Heart right ventricle (tissue), 16 donors: ENCODE measurements around the gene ERI3. TPM values are rescaled to one million over a fixed set of nuclear protein-coding genes. Genes with fewer than 3 reads are reported as not detected.

Experiments used
- ATAC-seq, 8 donors: fragments of 200-7000 bp; cut with Tn5 transposase; one replicate each; pipeline ENCODE4 v1.9.1; 2020; ENCODE audit warnings: mild to moderate bottlenecking in 8 of 8, moderate library complexity in 8 of 8, moderate number of reproducible peaks in 1 of 8
- DNase-seq, 2 donors: peaks; one replicate each; pipeline ENCODE4 v3.0.0-alpha.2; 2020
- H3K27ac ChIP-seq, 10 donors: fragments of 200-600 bp; sonication (generic) in 2 of 10; one replicate each; pipeline versions ENCODE4 v1.5.0 to v1.8.0; 2020 to 2022; ENCODE audit warnings: mild to moderate bottlenecking in 3 of 10
- H3K27me3 ChIP-seq, 7 donors: fragments of 200-600 bp; one replicate each; pipeline ENCODE4 v1.8.0; 2021 to 2022; ENCODE audit warnings: mild to moderate bottlenecking in 2 of 7
- H3K36me3 ChIP-seq, 9 donors: fragments of 200-600 bp; sonication (generic) in 1 of 9; one replicate each; pipeline versions ENCODE4 v1.5.0 to v1.8.0; 2020 to 2022; ENCODE audit warnings: mild to moderate bottlenecking in 2 of 9
- H3K4me1 ChIP-seq, 9 donors: fragments of 200-600 bp; sonication (generic) in 1 of 9; one replicate each; pipeline versions ENCODE4 v1.5.0 to v1.8.0; 2020 to 2022; ENCODE audit warnings: mild to moderate bottlenecking in 4 of 9
- H3K4me3 ChIP-seq, 10 donors: fragments of 200-600 bp; sonication (generic) in 2 of 10; one replicate each; pipeline versions ENCODE4 v1.5.0 to v1.8.0; 2020 to 2022; ENCODE audit warnings: mild to moderate bottlenecking in 7 of 10, moderate library complexity in 2 of 10
- H3K9me3 ChIP-seq, 11 donors: fragments of 200-600 bp in 10 of 11; sonication (generic) in 2 of 11; one replicate each; pipeline versions ENCODE4 v1.5.0 to v1.8.0; 2013 to 2022; ENCODE audit warnings: mild to moderate bottlenecking in 2 of 11, control low read depth in 1 of 11, moderate library complexity in 1 of 11
- WGBS, 2 donors: extraction: QIAGEN DNeasy Blood & Tissue Kit; methylation state at CpG; one replicate each; pipeline ENCODE4 v1.1.7; 2013; ENCODE audit warnings: inconsistent platforms in 1 of 2; 5-methylcytosine and 5-hydroxymethylcytosine counted together
- intact Hi-C, 10 donors: fragments of 100-400 bp; cut with DNase I; formaldehyde crosslinking; loops; one replicate each; pipeline versions ENCODE4 v1.11.1 to v1.14.2; 2022
- polyA plus RNA-seq, 2 donors: library from polyadenylated mRNA; stranded (reverse); fragments of 200-250 nt; gene quantifications; one replicate each; pipeline ENCODE4 v1.2.3, GENCODE V29; 2013
- total RNA-seq, 10 donors: library from RNA; stranded (reverse); fragmentation: NEBNext Ultra II Directional in 3 of 10; extraction: Animal tissue kit (Norgen Biotek cat#: 25700) in 3 of 10; gene quantifications; one replicate each; pipeline versions ENCODE4 v1.2.1 to v1.2.4, GENCODE V29; 2021 to 2023
- TF ChIP-seq, protein P1 (sequence below), 9 donors: fragments of 200-600 bp; sonication (generic) in 2 of 9; IDR thresholded peaks; one replicate each; pipeline versions ENCODE4 v1.5.0 to v1.8.0; 2021 to 2022; ENCODE audit warnings: antibody characterized with exemption in 9 of 9, mild to moderate bottlenecking in 5 of 9, moderate library complexity in 1 of 9
- donor health status: Arrhythmogenic right ventricular cardiomyopathy.
- donor health status: ischemic (EF 13 %, LVEDD 7.1; RV severe dilation, severe dysfunction).
- donor health status: healthy with polysubstance abuse.
- donor health status: DM: no; HTN: yes; CAD: no.
- donor health status: DM: no; HTN: no; CAD: no.
- donor health status: ischemic (EF 25% LVEDD 6.9; RV normal size, moderate dysfunction).
- donor health status: ischemic (EF 25% LVEDD 5.7; RV mildly dilated, moderate dysfunction).
- donor health status: healthy.
- donor health status: DM: yes; HTN: yes; CAD: no.
- donor health status: Ischemic cardiomyopathy.
- donor health status: ischemic (EF 35%, LVEDD 5.7; RV mildly dilated, moderate dysfunction).
- donor health status: nonischemic (EF 11% LVEDD 7.7; RV severe dilation, severe dysfunction).
- donor health status: DM: yes; HTN: yes; CAD: no.
- donor health status: PGD.
- donor health status: ischemic (EF 29% LVEDD 5.4; RV normal size, mild dysfunction).
- donor health status: nonischemic (EF 23%, LVEDD 6.1; RV moderate dilation, normal function).

Gene ERI3
- total and polyA plus RNA-seq, 12 donors, result 28.1 to 68.4 (median 47.9) TPM

DNA sequence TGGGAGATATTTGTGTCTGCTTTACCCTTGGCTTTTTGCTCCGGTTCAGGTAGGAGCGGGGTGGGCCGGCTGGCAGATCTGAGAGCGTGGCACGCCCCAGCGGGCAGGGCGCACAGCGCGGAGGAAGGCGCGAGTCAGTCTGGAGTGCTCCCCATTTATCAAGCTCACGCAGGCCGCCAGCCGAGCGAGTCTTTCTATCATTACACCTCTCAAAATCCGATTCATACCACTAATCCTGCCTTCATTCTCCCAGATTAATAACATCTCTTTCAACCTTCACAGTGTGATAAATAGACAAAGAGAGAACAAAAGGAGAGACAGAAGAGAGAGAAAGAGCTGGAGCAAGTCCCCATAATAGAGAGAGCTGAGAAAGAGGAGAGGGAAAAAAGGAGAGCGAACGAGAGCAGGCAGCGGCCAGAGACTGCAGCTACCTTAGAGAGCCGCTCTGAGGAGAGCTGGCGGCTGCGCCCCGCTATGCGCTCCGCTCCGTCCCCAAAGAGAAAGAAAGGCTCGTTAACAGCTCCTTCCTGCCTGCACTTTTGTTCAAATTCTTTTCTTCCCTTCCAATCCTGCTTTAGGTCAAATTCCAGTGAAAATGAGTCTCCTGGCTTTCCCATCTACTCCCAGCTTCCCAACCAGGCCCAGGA, 93.8 kb downstream of the ERI3 start:
- H3K27ac ChIP-seq, result no peak overlapping the region
- intact Hi-C loops, result no loop called here
- ATAC-seq (no peak), DNase-seq (no peak)
- no peaks in the 10 kb centered on the region for H3K27me3 ChIP-seq
- no peaks in the 10 kb centered on the region for H3K9me3 ChIP-seq
- WGBS, 2 donors, result 97 to 98% methylated on average over 27 of the region's 27 CpGs
- no peak overlapping the region for H3K4me3 ChIP-seq
- H3K4me1 ChIP-seq, result peaks cover 0 to 45% (median 0%) of the 10 kb centered on the region in 9 donors
- H3K36me3 ChIP-seq, result peaks cover 0 to 14% (median 0%) of the 10 kb centered on the region in 9 donors
- TF ChIP-seq, protein P1, sequence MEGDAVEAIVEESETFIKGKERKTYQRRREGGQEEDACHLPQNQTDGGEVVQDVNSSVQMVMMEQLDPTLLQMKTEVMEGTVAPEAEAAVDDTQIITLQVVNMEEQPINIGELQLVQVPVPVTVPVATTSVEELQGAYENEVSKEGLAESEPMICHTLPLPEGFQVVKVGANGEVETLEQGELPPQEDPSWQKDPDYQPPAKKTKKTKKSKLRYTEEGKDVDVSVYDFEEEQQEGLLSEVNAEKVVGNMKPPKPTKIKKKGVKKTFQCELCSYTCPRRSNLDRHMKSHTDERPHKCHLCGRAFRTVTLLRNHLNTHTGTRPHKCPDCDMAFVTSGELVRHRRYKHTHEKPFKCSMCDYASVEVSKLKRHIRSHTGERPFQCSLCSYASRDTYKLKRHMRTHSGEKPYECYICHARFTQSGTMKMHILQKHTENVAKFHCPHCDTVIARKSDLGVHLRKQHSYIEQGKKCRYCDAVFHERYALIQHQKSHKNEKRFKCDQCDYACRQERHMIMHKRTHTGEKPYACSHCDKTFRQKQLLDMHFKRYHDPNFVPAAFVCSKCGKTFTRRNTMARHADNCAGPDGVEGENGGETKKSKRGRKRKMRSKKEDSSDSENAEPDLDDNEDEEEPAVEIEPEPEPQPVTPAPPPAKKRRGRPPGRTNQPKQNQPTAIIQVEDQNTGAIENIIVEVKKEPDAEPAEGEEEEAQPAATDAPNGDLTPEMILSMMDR (IDR thresholded peaks at IDR 0.05), result no peak

DNA sequence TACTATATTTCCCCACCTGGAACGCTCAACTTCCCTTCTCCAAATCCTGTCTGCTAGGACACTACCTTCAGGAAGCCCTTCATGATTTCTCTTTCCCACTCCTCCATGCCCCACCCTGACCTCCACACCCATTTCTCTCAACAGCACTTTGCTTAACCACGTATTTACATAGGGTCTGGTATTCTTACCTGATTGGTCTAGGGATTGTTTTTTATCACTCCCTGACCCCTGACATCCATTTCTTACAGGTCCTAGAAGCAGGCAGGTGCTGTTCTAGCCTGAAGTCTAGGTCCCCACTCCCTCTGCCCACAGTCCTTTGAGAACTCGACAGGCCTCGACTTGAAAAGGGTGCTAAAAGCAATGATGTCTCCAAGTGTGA, 94.3 kb downstream of the ERI3 start:
- TF ChIP-seq, protein P1 (IDR thresholded peaks at IDR 0.05), result no peak
- Histone ChIP-seq H3K9me3 (no peaks in the 10 kb centered on the region), H3K4me1 (peaks cover 0 to 40% (median 0%) of the 10 kb centered on the region in 9 donors), H3K4me3 (no peak overlapping the region), H3K27me3 (no peaks in the 10 kb centered on the region), H3K36me3 (peaks cover 0 to 19% (median 0%) of the 10 kb centered on the region in 9 donors), H3K27ac (no peak overlapping the region)
- DNase-seq (no peak), ATAC-seq (no peak)
- intact Hi-C loops, result no loop called here
- 84 to 86% methylated on average over 4 of the region's 4 CpGs for WGBS, 2 donors

DNA sequence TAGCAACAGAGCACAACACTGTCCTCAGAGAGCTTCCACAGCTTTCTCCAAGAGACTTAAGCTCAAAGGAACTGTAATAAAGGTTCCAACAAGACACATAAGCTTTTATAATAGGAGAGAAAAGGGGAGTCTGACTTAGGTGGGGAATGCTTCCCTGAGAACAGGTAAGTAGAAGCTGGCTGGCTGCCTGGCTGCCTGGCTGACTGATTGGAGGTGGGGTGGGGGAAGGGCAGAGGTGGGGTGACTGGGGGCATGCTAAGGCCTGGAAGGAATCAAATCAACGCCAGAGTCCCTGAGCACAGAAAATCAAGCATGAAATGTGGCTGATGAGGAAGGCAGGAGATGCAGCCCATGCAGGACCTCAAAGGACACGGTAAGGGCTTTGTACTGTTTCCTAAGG, 96.0 kb downstream of the ERI3 start:
- 97 to 98% methylated on average over 2 of the region's 2 CpGs for WGBS, 2 donors

DNA sequence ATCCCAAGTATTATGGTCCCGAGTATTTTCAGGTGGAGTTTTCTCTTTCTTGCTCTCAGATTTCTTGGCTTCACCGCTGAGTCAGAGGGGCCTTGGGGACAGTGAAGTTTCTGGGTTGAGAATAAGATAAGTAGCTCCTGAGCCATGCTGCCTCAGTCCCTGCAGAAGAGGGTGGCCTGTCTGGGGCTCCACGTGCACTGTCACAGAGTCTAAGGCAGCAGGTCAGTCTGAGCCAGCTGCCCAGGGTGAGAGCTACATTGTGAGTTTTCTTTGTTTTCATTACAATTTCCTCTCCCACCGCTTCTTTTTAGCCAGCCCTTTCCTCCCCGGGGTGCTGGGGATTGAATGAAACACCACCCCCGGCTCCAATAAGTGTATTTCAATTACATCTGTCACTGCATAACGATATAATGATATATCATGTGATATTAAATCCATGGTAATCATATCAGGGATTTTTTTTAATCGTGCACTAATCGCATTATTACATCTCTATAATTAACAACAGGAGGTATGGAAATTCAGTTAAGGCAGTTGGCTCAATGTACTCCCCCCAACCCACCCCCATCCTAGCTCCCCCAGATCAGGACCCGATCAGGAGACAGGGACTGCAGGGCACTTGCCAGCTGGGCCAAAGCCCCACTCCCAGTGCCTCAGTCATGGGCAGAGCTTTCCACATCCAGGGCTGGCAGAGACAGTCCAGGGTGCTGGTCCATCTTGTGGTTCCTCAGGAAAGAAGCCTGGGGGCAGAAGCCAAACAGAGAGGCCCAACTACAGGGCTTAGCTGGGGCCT, 98.1 kb downstream of the ERI3 start:
- intact Hi-C loops, result no loop called here
- WGBS, 2 donors, result 85 to 86% methylated on average over 10 of the region's 10 CpGs
- no peak for ATAC-seq

More for the DNA sequence above, 96.0 kb downstream of the ERI3 start:
- no peak overlapping the region for H3K4me3 ChIP-seq
- DNase-seq (no peak), ATAC-seq (no peak)
- H3K36me3 ChIP-seq, result peaks cover 0 to 21% (median 0%) of the 10 kb centered on the region in 9 donors
- H3K4me1 ChIP-seq, result peaks cover 0 to 28% (median 0%) of the 10 kb centered on the region in 9 donors
- TF ChIP-seq, protein P1 (IDR thresholded peaks at IDR 0.05), result no peak
- H3K9me3 ChIP-seq, result no peaks in the 10 kb centered on the region
- H3K27me3 ChIP-seq, result no peaks in the 10 kb centered on the region
- intact Hi-C loops, result no loop called here
- no peak overlapping the region for H3K27ac ChIP-seq

More for the DNA sequence above, 98.1 kb downstream of the ERI3 start:
- TF ChIP-seq, protein P1 (IDR thresholded peaks at IDR 0.05), result no peak
- H3K27ac ChIP-seq, result no peak overlapping the region
- H3K27me3 ChIP-seq, result no peaks in the 10 kb centered on the region
- H3K4me3 ChIP-seq, result no peak overlapping the region
- H3K9me3 ChIP-seq, result no peaks in the 10 kb centered on the region
- H3K4me1 ChIP-seq, result peaks cover 0 to 7% (median 0%) of the 10 kb centered on the region in 9 donors
- DNase-seq, result no peak
- peaks cover 0 to 21% (median 0%) of the 10 kb centered on the region in 9 donors for H3K36me3 ChIP-seq
